Trophoblast cell (in vitro differentiated cells and primary cell): Measurements from ENCODE around the gene C11orf87.

Experiments
- DNase-seq, 2 donors: peaks; one replicate each; pipeline ENCODE4 v3.0.0-alpha.2; 2016
- H2AFZ ChIP-seq: 2 replicates; pipeline ENCODE4 v1.6.1; 2013; ENCODE audit warnings: low read length, moderate library complexity, mild to moderate bottlenecking; ENCODE audit not compliant: insufficient read depth, poor library complexity
- H2AK5ac ChIP-seq: 2 replicates; pipeline ENCODE4 v1.6.1; 2013; ENCODE audit warnings: mild to moderate bottlenecking, low read length
- H2BK120ac ChIP-seq: 2 replicates; pipeline ENCODE4 v1.6.1; 2013; ENCODE audit warnings: low read length, mild to moderate bottlenecking, moderate library complexity; ENCODE audit not compliant: insufficient read depth, poor library complexity
- H2BK12ac ChIP-seq: 2 replicates; pipeline ENCODE4 v1.6.1; 2013; ENCODE audit warnings: mild to moderate bottlenecking, low read length, moderate library complexity
- H2BK5ac ChIP-seq: 2 replicates; pipeline ENCODE4 v1.6.1; 2013; ENCODE audit warnings: low read length, low read depth, moderate library complexity, mild to moderate bottlenecking; ENCODE audit not compliant: poor library complexity
- H3K14ac ChIP-seq: 2 replicates; pipeline ENCODE4 v1.6.1; 2013; ENCODE audit warnings: mild to moderate bottlenecking, low read length
- H3K18ac ChIP-seq: 2 replicates; pipeline ENCODE4 v1.6.1; 2013; ENCODE audit warnings: mild to moderate bottlenecking, low read length
- H3K23ac ChIP-seq: 2 replicates; pipeline ENCODE4 v1.6.1; 2013; ENCODE audit warnings: low read length
- H3K27ac ChIP-seq: 2 replicates; pipeline ENCODE4 v1.5.1; 2013; ENCODE audit warnings: low read depth, mild to moderate bottlenecking, inconsistent platforms, low read length, moderate library complexity
- H3K27me3 ChIP-seq: 2 replicates; pipeline ENCODE4 v1.6.1; 2013; ENCODE audit warnings: inconsistent platforms, mild to moderate bottlenecking, low read length, moderate library complexity; ENCODE audit not compliant: insufficient read depth
- H3K36me3 ChIP-seq, 2 experiments: 1 replicate in 1 of 2; 2 replicates in 1 of 2; pipeline ENCODE4 v1.6.1; 2013; ENCODE audit warnings: low read length in 2 of 2, mild to moderate bottlenecking in 2 of 2, moderate library complexity in 1 of 2; ENCODE audit not compliant: insufficient read depth in 2 of 2, control insufficient read depth in 1 of 2
- H3K4ac ChIP-seq: 2 replicates; pipeline ENCODE4 v1.6.1; 2013; ENCODE audit warnings: low read depth, mild to moderate bottlenecking, low read length, moderate library complexity
- H3K4me1 ChIP-seq, 2 experiments: 1 replicate in 1 of 2; 2 replicates in 1 of 2; pipeline ENCODE4 v1.6.1; 2013; ENCODE audit warnings: low read length in 2 of 2, mild to moderate bottlenecking in 2 of 2, moderate library complexity in 1 of 2; ENCODE audit not compliant: insufficient read depth in 2 of 2, control insufficient read depth in 1 of 2
- H3K4me2 ChIP-seq: 2 replicates; pipeline ENCODE4 v1.6.1; 2013; ENCODE audit warnings: inconsistent platforms, mild to moderate bottlenecking, low read length, moderate library complexity
- H3K4me3 ChIP-seq: 2 replicates; pipeline ENCODE4 v1.5.1; 2013; ENCODE audit warnings: mild to moderate bottlenecking, low read depth, low read length, inconsistent platforms
- H3K79me1 ChIP-seq: one replicate; pipeline ENCODE4 v1.6.1; 2013; ENCODE audit warnings: low read length
- H3K79me2 ChIP-seq: 2 replicates; pipeline ENCODE4 v1.6.1; 2013; ENCODE audit warnings: low read length, mild to moderate bottlenecking; ENCODE audit not compliant: control insufficient read depth, insufficient read depth, poor library complexity
- H3K9ac ChIP-seq: 2 replicates; pipeline ENCODE4 v1.6.1; 2013; ENCODE audit warnings: mild to moderate bottlenecking, low read length
- H3K9me3 ChIP-seq: 2 replicates; pipeline ENCODE4 v1.6.1; 2013; ENCODE audit warnings: low read depth, mild to moderate bottlenecking, control low read depth, inconsistent platforms, low read length; ENCODE audit not compliant: insufficient read depth
- H4K12ac ChIP-seq: 2 replicates; pipeline ENCODE4 v1.6.1; 2013; ENCODE audit warnings: low read depth, mild to moderate bottlenecking, low read length, moderate library complexity
- H4K8ac ChIP-seq: 2 replicates; pipeline ENCODE4 v1.6.1; 2013; ENCODE audit warnings: low read depth, mild to moderate bottlenecking, low read length, moderate library complexity
- H4K91ac ChIP-seq: one replicate; pipeline ENCODE4 v1.6.1; 2013; ENCODE audit warnings: low read depth, mild to moderate bottlenecking, low read length, moderate library complexity
- WGBS: extraction: QIAGEN DNeasy Blood & Tissue Kit; methylation state at CpG from one replicate; pipeline ENCODE4 v1.1.7; 2013; ENCODE audit warnings: missing lambda C conversion rate; ENCODE audit not compliant: insufficient read length, insufficient coverage; ENCODE audit errors: extremely low coverage; 5-methylcytosine and 5-hydroxymethylcytosine counted together

C11orf87 gene

DNA sequence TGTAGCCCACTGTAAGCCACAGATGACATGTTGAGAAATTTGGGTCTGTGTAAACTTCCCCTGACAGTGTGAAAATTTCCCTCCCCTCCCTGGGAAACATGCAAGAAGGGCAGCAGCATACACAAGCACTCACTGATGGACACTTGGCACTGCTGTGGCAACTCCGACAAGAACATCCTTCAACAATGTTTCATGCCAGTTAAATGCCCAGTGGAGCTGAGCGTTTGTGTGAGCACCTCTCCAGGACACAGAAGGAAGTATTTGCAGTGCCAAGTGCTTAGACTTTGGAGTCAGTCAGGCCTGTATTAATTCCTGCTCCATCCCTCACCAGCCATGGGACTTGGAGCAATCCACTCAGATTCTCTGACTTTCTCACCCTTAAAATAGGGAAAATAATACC lies 17.7 kb downstream of the C11orf87 start:
- H4K91ac ChIP-seq = no peak overlapping the region
- H2BK12ac ChIP-seq = no peak overlapping the region
- no CpG with 5 or more reads among the region's 2 CpGs for WGBS
- no peaks in the 10 kb centered on the region for H3K9me3 ChIP-seq
- H2AK5ac ChIP-seq = no peak overlapping the region
- no peak overlapping the region for H3K23ac ChIP-seq
- no peak for DNase-seq
- H2BK5ac ChIP-seq = no peak overlapping the region
- no peak overlapping the region for H3K9ac ChIP-seq
- no peaks in the 10 kb centered on the region for H3K27me3 ChIP-seq
- no peaks in the 10 kb centered on the region for H3K36me3 ChIP-seq
- no peak overlapping the region for H3K4me3 ChIP-seq
- H4K12ac ChIP-seq = no peak overlapping the region
- no peak overlapping the region for H3K4me2 ChIP-seq
- no peaks in the 10 kb centered on the region for H3K79me2 ChIP-seq
- no peak overlapping the region for H3K27ac ChIP-seq
- no peaks in the 10 kb centered on the region for H3K4me1 ChIP-seq
- no peak overlapping the region for H3K18ac ChIP-seq
- H3K79me1 ChIP-seq = no peaks in the 10 kb centered on the region
- no peak overlapping the region for H2AFZ ChIP-seq
- no peak overlapping the region for H3K4ac ChIP-seq
- no peak overlapping the region for H2BK120ac ChIP-seq
- no peak overlapping the region for H3K14ac ChIP-seq
- H4K8ac ChIP-seq = no peak overlapping the region

DNA sequence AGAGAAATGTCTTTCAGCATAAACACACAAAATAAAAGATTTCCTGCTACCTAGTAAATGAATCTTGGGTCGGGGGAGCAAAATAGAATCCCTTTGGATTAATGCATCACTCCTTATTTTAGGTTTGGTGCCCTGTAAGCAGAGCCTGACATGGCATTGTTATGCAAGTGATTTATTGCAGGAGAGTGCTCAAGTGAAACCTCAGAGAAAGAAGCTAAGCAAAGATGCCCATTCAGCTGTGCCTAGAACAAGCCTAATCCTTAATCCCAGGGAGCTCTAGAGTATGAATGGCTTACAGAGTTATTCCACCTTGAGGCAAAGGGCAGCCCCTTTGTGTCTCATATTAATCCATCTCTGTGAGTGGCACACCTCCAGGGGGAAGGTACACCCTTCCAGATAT lies 21.1 kb downstream of the C11orf87 start:
- H3K4ac ChIP-seq = no peak overlapping the region
- no peak overlapping the region for H3K23ac ChIP-seq
- H4K12ac ChIP-seq = no peak overlapping the region
- no peak overlapping the region for H2BK5ac ChIP-seq
- no peaks in the 10 kb centered on the region for H3K9me3 ChIP-seq
- no peaks in the 10 kb centered on the region for H3K27me3 ChIP-seq
- H2BK12ac ChIP-seq = no peak overlapping the region
- no peak overlapping the region for H3K4me3 ChIP-seq
- H3K18ac ChIP-seq = no peak overlapping the region
- WGBS = no CpG with 5 or more reads among the region's 1 CpG
- H3K36me3 ChIP-seq = no peaks in the 10 kb centered on the region
- H3K4me1 ChIP-seq = no peaks in the 10 kb centered on the region
- H2BK120ac ChIP-seq = no peak overlapping the region
- H3K79me2 ChIP-seq = no peaks in the 10 kb centered on the region
- H2AFZ ChIP-seq = no peak overlapping the region
- no peak overlapping the region for H3K14ac ChIP-seq
- H3K79me1 ChIP-seq = no peaks in the 10 kb centered on the region
- DNase-seq = no peak
- no peak overlapping the region for H4K91ac ChIP-seq
- no peak overlapping the region for H3K9ac ChIP-seq
- no peak overlapping the region for H4K8ac ChIP-seq
- no peak overlapping the region for H3K27ac ChIP-seq
- no peak overlapping the region for H2AK5ac ChIP-seq
- no peak overlapping the region for H3K4me2 ChIP-seq

DNA sequence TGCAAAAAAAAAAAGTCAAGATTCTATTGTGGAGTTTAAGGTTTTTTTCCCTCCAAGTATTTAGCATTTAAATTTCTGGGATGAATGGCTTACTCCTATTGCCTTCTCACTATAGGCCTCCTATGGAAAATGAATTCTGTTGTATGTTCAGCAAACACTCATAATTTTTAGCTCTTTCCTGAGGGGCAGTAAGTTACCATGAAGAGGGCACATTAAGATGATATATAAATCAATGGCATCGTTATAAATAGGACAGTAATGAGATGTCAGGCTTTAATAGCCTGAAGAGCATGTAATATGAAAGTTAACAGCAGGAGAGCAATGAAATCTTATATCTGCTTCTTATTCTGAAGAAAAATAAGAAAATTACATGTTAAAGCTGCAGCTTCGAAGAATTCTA lies 32.9 kb downstream of the C11orf87 start:
- no peaks in the 10 kb centered on the region for H3K36me3 ChIP-seq
- DNase-seq = no peak
- H3K23ac ChIP-seq = no peak overlapping the region
- H2BK120ac ChIP-seq = no peak overlapping the region
- no peak overlapping the region for H4K8ac ChIP-seq
- H4K91ac ChIP-seq = no peak overlapping the region
- no peaks in the 10 kb centered on the region for H3K27me3 ChIP-seq
- H3K9me3 ChIP-seq = no peaks in the 10 kb centered on the region
- no peak overlapping the region for H3K9ac ChIP-seq
- no peak overlapping the region for H2BK5ac ChIP-seq
- no peak overlapping the region for H4K12ac ChIP-seq
- H3K79me1 ChIP-seq = no peaks in the 10 kb centered on the region
- no peak overlapping the region for H3K18ac ChIP-seq
- no peak overlapping the region for H2AK5ac ChIP-seq
- H2BK12ac ChIP-seq = no peak overlapping the region
- no peak overlapping the region for H3K4me2 ChIP-seq
- no CpG with 5 or more reads among the region's 2 CpGs for WGBS
- H3K4me1 ChIP-seq = no peaks in the 10 kb centered on the region
- H3K27ac ChIP-seq = no peak overlapping the region
- no peak overlapping the region for H2AFZ ChIP-seq
- H3K4me3 ChIP-seq = no peak overlapping the region
- no peaks in the 10 kb centered on the region for H3K79me2 ChIP-seq
- no peak overlapping the region for H3K4ac ChIP-seq
- H3K14ac ChIP-seq = no peak overlapping the region
